ENCODE measurements around the gene TFB1M.

Gene TFB1M

DNA sequence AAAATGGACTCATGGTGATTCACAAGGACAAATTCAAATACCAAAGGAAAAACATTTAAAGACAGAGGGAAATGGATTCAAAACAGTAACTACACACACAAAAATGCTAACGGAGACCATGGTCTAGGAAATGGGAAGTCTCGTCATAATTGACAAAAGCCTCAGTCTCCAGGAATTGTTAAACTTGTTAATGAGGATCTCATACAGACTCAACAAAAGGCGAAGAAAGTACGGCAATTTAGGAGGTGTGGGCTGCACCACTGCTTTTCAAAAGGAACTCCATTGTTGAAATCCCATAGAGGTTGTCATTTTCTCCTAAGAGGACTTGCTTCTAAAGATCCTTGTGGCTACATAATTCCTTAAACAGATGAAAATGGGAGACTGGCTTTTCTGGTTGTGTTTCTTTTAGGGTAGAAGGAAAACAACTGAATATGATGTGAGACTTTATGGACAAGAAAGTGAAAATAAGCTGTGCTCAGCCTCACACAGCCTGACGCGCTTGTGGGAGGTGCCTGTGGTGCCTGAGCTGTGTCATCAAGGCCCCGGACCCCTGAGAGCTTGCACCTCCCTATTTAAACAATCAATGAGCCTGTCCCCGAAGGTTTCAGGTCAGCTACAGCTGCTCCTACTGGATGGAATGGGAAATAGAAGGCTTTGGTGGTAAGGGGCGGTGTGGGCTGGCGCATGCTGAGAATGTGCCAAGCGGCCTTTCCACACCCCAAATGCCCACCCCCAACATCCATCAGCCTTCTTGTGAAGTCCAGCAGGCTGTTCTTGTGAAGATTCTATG is 53.0 kb downstream of the TFB1M start:
- no peak for DNase-seq

DNA sequence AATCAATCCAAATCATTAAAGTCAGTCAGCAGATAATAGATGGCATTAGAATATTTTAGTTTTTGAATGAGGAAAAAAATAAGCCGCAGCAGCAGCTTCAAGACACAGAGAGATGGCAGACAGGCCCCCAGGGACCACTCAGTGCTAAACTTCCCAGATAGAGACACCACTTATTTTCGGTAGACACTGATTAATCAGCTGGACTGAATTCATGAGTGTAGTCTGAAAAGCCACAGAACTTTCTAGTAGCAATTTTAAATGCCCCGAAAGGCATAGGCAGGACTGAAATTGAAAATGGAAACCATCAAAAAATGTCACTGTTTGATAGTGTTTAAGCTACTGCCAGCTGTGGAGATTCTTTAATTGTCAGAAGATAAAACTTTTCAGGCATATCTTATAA is 53.6 kb downstream of the TFB1M start:
- DNase-seq = no peak

DNA sequence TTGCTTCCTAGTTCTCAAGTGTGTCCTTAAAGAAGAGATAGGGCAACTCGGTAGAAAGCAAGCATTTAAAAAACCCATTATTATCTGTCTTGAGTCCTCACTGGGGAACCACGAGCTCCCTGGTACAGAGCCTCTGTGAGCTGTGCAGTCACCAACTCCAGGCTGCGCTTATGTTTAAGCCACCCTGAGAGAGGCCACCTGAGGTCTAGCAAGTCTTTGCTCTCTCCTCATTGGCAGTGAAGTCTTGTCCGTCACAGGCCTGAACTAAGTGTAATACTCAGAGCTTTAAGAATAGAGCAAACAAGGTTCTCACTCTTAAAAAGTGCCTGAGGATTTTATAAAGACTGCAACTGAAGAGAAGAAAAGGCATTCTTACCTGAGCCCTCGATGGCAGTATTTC is 54.4 kb downstream of the TFB1M start:
- no peak for DNase-seq

DNA sequence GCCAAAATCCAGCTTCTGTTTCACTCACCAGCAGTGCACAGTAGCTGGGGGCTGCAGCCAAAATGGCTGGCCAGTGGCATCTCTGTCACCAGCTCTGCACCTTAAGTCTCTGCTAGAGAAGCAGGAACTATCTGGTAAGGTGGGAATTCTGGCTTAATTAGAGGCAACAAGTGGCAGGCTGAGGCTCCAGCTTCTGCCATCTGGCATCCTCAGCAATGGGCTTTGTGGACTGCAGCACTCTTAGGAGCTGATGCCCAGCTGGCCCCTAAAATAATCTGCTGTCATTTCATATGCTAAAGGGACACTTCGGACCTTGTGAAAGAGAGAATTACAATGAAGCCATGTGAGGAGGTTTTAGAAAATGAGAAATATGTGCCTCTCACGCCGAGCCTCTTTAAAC is 55.1 kb downstream of the TFB1M start:
- DNase-seq = no peak

DNA sequence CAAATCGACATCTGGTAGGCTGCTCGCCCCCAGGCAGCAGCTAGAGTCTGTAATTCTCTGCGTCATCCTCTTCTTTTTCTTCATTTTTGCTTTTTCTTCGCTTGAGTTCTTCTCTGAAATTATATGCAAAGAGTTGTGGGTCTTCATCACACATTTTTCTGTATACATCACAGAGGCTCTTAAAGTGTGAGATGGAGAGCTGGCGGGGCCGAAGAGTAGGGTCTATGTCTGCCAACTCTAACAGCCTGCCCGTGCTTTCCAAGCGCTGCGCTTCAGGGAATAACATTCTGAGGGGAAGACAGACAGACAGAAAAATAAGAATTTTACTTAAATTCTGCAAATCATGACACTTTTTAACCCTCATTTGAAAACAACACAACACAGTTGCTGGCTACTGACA is 56.5 kb downstream of the TFB1M start:
- DNase-seq = no peak

DNA sequence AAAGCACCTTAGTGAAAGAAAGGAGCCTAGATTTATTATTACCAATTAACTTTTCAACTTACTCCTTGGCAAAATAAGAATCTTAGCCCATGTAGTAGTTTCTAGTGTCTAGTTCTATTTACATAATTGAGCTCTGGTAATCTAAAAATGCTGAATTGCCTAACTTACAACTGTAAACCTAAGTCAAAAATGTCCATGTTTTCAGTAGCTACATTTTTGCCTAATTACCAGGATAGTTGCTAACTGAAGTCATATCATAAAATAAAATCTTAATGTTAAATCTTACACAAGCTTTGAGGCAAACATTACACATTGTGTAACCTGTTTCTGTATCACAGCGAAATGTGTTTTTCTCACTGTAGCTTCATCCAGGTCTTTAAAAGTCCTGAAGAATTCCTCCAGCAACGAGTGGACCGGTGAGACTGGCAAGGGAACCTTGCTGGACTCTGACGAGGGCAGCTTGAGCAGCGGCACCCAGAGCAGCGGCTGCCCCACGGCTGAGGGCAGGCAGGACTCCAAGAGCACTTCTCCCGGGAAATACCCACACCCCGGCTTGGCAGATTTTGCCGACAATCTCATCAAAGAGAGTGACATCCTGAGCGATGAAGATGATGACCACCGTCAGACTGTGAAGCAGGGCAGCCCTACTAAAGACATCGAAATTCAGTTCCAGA is 58.0 kb downstream of the TFB1M start:
- no peak for DNase-seq

DNA sequence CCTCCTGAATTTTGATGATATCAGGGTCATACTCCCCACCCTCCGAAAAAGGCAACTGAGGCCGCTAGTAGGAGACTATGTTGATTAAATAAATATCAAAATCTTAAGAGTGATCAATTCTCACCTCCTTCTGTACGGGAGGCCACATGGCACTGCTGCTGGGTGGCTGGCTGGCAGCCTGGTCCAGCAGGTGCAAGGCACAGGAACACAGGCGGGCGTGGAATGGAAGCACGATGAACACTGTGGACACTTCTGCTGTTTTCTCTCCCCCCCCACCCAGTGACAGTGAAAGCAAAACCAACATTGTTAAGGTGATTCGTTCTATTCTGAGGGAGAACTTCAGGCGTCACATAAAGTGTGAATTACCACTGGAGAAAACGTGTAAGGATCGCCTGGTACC is 60.1 kb downstream of the TFB1M start:
- no peak for DNase-seq

DNA sequence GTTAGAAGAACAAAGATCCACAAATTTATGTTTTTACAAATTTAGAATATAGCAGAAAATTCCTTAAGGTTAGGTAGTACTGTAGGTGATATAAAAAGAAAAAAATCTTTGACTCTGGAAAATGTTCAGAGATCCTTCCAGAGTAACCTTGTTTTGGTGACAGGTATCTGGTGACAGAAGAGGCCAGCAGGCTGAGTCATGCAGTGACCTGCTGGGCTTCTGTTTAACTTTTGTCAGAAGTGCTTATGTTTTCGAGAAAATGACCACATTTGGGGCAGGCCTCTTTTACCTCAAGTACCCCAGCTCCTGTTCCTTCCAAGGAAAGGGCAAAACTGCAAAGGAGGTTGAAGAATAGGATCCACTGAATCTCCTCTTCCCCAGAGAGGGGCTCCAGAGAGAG is 60.9 kb downstream of the TFB1M start:
- DNase-seq = no peak

DNA sequence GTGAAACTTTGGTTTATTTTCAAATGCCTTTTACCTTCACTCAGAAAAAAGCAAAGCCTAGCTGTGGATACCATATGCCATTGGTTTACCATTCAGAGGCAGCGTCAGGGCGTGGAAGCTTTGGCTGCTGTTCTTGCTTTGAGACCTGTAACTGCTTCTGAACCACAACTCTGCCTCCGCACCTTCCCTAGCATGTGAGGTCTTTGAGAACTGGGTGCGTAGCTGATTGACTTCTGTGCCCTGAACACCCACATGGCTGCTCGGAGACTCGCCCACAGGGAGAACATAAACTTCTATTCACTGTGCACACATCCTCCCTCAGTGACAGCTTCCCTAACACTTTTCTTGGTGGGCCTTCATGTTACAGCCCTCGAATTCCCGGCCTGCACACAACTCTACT is 61.7 kb downstream of the TFB1M start:
- no peak for DNase-seq

DNA sequence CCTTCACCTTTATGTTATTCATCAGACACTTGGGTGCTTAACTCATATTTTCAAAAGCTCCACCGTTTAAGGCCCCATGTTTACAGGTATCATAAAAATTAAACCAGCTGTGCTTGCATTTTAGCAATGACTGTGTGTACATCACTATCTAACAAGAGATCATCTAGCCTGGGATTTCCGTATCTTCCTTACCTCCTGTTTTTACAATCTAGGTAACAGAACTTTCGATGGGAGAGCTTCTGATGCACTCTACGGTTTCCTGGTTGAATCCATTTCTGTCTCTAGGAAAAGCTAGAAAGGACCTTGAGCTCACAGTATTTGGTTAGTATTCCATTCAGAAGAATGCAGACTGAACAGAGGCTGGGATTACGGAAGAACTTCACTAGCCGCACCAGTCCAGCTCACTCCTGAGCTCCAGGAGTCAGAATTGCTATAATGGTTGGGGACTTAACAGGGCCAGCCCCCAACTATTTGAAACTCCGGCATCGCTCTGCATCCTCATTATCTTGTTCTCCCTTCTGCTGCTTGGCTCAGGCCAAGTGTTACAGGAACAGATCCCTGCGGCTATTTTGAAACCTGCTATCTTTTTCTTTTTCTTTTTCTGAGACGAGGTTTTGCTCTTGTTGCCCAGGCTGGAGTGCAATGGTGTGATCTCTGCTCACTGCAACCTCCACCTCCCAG is 63.4 kb downstream of the TFB1M start:
- no peak for DNase-seq

DNA sequence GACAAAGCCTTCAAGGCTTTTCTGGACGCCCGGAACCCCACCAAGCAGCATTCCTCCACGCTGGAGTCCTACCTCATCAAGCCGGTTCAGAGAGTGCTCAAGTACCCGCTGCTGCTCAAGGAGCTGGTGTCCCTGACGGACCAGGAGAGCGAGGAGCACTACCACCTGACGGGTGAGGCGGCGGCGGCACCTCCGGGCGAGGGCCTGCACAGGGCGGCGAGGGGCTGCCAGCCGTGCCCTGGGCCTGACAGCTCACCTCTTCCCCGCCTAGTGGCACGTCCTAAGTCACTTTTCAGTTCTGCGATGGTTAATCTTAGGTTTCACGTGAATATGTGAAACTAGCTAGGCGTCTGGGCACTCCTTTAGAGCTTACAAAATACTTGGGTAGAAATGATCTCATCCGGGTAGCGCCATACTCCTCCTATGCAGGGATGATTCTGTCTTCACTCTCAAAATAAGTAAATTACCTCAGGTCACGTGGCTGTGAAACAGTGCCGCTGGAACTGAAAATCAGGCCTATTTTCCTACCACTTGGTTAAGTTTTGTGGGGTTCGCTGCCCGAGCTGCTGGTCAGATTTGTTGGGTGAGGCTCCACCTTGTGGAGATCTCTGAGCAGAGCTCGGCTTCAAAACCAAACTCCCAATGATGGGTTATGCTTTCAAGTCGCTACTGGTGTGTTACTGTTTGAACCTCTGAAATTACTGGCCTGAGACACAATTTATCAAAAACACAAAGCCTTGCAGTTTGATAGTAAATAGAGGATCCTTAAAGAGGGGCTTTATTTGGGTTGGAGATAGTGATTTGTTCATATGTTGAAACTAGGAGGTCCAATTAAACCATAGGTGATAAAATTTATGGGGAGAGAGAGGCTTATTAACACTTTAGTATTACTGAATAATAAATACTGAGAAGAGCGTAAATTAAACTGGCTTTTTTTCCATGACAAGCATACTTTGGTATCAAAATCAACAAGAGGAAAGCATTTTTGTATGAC is 66.0 kb downstream of the TFB1M start:
- peak; percentile 19 for DNase-seq

DNA sequence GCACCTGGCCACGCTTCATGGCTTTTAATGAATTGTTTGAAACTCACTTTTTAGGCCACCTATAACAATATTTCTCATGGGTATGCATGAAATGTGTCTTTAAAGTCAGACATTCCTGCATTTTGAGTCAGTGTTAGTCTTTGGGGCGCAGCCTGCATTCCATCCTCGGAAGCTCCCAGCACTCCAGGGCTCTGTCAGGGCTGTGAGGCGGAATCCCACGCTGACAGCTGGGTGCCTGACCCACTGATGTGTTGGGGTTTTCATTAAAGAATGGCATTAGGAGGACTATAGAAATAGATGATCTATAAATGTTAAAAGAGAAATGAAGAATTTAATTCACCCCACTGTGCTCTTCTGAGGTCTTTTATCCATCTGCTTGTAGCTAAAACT is 66.7 kb downstream of the TFB1M start:
- DNase-seq = no peak

DNA sequence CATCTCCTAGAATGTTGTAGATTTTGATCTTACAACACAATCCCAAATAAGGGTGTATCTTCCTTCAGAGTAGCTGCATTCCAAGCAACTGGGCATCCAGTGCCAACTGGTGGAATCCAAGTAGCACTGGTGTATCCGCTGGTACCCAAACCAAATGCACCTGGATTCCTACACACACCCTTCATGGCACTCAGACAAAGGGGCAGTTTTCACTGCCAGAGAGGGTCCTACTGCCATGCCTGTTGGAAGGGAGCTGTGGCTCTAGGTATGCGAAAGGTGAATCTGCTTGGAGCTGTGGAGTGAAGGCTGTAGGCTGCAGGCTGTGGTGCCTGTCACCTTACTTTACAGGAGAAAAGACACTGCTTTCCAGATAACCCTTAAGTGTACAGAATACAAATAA is 67.5 kb downstream of the TFB1M start:
- no peak for DNase-seq

DNA sequence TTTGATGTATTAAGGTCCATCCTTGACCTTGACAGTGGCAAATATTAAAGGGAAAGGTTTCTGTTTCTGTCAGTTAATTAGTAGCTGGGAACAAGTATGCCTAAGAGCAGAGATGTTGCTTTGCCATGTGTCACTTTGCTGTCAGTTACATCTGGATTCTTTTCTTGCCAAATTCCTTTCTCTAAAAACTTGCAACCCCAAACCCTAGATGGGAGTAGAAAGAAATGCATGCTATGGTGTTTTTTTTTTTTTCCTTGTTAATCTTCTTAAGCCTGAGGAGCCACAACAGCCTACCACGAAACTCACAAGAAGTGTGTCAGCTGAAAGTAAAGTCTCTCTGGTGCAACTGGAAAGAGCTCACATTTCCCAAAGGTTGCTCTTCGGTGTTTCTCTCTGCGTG is 68.5 kb downstream of the TFB1M start:
- no peak for DNase-seq

DNA sequence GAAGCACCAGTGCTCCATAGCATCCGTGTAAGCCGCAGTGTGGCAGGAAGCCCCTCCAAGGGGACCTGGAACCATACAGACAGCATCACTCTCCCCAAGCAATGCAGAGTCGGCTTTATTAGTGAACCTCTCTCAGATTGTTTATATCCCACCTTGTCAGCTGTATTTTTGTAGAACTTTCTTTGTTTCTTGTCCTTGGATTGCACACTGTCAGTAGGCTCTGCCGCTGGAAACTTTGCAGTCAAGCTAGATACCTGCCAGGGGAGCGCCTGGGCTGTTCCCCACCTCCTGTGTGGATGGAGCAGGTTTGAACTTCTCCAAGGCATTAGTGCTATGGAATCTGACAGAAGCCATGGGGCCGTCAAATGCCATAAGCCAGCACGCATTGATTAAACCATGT is 69.1 kb downstream of the TFB1M start:
- no peak for DNase-seq

DNA sequence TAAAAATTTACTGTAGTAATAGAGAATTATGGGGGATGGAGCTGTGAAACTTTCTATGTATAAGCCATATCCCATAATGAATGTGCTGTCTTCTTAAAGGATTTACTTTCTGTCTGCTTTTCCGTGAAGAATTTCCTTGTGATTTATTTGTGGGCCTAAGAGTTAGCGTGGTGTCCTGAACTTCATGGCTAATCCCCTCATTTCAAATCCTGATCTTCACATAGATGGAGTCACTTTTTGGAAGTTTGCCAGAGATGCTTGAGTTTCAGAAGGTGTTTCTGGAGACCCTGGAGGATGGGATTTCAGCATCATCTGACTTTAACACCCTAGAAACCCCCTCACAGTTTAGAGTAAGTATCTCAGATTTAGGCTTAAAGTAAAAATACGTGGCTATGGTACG is 69.8 kb downstream of the TFB1M start:
- no peak for DNase-seq

DNA sequence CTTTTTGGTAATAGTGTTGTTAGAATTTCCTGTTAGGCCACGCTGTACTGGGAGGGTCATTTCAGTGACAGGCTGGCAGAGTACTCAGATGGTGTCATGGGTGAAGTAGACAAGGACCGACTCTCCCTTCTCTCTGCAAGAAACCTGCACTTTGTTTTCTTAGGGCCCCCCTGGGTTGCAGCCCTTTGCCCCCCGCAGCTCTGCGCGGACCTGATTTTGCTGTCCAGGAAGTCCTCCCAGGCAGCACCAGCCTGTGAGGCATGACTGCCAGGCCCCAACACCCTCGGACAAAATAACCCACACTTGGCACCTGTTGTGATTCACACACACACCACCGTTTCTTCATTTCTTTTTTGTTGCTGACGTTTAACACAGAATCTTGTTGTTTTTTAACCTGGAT is 72.3 kb downstream of the TFB1M start:
- DNase-seq = no peak

DNA sequence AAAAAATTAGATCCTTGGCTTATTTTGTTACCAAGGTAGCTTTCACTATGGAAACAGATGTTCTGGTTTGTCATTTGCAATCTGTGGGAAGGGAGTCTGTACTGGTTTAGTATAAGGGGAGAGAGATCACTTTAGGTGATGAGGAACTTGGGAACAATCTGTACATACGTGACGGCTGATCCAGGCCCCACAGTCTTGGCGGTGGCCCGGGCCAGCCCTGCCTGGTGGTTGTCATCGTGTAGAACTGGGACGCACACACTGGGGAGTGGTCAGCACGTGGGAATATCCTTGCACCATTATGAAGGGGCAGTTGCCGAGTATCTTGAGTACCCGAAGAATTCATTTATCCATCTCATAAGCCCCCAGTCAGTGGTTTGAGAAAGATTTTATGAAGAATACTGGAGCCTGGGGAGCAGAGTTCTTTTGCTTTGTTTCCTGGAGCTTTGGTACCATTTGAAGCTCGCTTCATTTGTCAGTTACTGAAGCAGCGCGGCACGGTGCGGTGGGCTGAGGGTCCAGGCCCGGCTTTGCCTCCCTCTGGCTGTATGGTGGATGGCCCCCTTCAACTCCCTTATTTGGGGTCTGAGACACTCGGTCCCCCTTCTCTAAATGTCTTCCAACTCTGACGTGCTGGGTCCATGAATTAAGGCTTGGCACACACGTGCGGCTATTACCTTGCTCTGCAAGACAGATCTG is 73.2 kb downstream of the TFB1M start:
- DNase-seq = no peak

DNA sequence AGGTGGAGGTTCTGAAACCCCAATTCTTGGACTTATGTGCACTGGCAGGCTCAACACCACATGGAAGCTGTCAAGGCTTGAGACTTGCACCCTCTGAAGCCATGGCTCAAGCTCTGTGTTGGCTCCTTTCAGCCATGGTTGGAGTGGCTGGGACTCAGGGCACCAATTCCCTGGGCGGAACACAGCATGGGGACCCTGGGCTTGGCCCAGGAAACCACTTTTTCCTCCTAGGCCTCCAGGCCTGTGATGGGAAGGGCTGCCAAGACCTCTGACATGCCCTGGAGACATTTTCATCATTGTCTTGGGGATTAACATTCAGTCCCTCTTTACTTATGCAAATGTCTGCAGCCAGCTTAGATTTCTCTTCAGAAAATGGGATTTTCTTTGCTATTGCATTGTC is 76.7 kb downstream of the TFB1M start:
- no peak for DNase-seq

DNA sequence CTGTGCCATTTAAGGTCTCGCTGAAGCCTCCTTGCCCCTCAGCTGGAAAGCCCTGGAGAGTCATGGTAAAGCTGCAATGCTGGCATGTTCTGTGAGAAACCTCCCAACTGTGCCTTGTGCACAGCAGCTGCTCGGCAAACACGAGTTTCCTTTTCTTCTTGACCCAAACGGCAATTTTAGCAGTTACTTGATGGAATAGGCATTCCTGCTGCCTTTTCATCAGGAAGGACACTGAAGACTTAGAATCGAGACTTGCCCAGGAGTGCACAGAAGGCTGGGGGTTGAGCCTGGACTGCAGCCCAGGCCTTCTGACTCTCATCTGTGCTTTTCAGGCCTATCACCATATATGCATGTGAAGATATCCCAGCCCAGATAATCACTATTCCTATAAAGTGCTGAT is 79.2 kb downstream of the TFB1M start:
- DNase-seq = no peak

DNA sequence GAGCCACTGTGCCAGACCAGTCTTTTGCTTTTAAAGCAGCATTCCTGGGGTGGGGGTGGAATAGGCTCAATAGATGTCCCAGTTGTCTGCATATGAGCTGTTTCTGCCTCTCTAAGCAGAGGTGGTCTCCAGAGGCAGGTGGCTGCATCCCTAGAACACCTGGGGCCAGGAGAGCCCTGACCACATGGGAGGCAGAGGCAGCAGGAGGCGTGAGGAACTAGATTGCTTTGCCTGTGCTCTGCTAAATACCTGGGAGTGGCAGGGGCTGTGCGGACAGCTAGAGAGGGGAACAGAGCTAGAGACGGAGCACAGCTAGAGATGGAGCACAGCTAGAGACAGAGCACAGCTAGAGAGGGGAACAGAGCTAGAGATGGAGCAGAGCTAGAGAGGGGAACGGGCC is 79.6 kb downstream of the TFB1M start:
- no peak for DNase-seq

DNA sequence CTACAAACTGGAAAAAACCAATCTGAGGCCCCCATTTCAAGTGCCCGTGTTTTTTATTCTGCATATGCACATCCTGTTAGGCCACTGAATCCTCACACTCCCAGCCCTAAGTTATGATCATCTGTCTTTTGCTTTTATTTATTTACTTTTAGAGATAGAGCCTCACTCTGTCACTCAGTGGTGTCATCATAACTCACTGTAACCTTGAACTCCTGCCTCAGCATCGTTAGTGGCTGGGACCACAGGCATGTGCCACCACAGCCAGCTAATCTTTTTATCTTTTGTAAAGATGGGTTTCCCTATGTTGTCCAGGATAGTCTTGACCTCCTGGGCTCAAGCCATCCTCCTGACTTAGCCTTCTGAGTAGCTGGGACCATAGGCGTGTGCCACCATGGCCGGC is 80.1 kb downstream of the TFB1M start:
- no peak for DNase-seq
